Mammary epithelial cell (primary cell): ENCODE data around the gene CTSD.
"Not testable (repeated sequence)": the region's sequence is repeated elsewhere in the genome, so short reads cannot be mapped to it uniquely, and the experiment has no call there.

ENCODE experiments used
- CTCF ChIP-seq, 2 donors: IDR thresholded peaks in 1 of 2; conservative IDR thresholded peaks in 1 of 2; 2 replicates each; pipeline ENCODE4 v1.5.1; 2011 to 2012; ENCODE audit warnings: inconsistent platforms in 2 of 2, low read length in 2 of 2, mild to moderate bottlenecking in 2 of 2, control low read depth in 1 of 2, low read depth in 1 of 2; ENCODE audit not compliant: insufficient read depth in 1 of 2; ENCODE audit errors: extremely low read depth in 1 of 2
- EZH2 ChIP-seq: IDR thresholded peaks from 2 replicates; pipeline ENCODE4 v1.6.1; 2012; ENCODE audit warnings: low read length, inconsistent platforms, borderline replicate concordance

- TF ChIP-seq CTCF (conservative IDR thresholded peaks at IDR 0.05 in 1 of 2, IDR thresholded peaks at IDR 0.05 in 1 of 2; ENCODE audit: extremely low read depth in 1 of 2, insufficient read depth in 1 of 2, low read depth in 1 of 2, low read length in 2 of 2); EZH2: not testable (repeated sequence)
Measured at GRCh38 chr11:1803835-1804519, 40.2 kb upstream of the CTSD start.
